ENCODE measurements around the gene SAMHD1.
"Not testable (repeated sequence)": the region's sequence is repeated elsewhere in the genome, so short reads cannot be mapped to it uniquely, and the experiment has no call there.

Gene SAMHD1

GRCh38 chr20:36932476-36933426 is 18.8 kb downstream of the SAMHD1 start:
- H3K27me3 ChIP-seq (replicated peaks; ENCODE audit: control insufficient read depth, insufficient read depth, low read length): no peaks in the 10 kb centered on the region

GRCh38 chr20:36932067-36932466 is 19.4 kb downstream of the SAMHD1 start:
- H3K36me3 ChIP-seq (ENCODE audit: control insufficient read depth, insufficient read depth, low read length): not testable (repeated sequence)

More at GRCh38 chr20:36932476-36933426, 18.8 kb downstream of the SAMHD1 start:
- TF ChIP-seq, protein P1, sequence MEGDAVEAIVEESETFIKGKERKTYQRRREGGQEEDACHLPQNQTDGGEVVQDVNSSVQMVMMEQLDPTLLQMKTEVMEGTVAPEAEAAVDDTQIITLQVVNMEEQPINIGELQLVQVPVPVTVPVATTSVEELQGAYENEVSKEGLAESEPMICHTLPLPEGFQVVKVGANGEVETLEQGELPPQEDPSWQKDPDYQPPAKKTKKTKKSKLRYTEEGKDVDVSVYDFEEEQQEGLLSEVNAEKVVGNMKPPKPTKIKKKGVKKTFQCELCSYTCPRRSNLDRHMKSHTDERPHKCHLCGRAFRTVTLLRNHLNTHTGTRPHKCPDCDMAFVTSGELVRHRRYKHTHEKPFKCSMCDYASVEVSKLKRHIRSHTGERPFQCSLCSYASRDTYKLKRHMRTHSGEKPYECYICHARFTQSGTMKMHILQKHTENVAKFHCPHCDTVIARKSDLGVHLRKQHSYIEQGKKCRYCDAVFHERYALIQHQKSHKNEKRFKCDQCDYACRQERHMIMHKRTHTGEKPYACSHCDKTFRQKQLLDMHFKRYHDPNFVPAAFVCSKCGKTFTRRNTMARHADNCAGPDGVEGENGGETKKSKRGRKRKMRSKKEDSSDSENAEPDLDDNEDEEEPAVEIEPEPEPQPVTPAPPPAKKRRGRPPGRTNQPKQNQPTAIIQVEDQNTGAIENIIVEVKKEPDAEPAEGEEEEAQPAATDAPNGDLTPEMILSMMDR (IDR thresholded peaks at IDR 0.05; ENCODE audit: insufficient read depth, low read length, poor library complexity, severe bottlenecking): no peak
- no peak overlapping the region for H3K4me3 ChIP-seq (replicated peaks; ENCODE audit: low read depth, low read length)
- H3K36me3 ChIP-seq (ENCODE audit: control insufficient read depth, insufficient read depth, low read length): peaks cover 1% of the 10 kb centered on the region
- DNase-seq (ENCODE audit: extremely low read depth, insufficient read length): no peak

DNA sequence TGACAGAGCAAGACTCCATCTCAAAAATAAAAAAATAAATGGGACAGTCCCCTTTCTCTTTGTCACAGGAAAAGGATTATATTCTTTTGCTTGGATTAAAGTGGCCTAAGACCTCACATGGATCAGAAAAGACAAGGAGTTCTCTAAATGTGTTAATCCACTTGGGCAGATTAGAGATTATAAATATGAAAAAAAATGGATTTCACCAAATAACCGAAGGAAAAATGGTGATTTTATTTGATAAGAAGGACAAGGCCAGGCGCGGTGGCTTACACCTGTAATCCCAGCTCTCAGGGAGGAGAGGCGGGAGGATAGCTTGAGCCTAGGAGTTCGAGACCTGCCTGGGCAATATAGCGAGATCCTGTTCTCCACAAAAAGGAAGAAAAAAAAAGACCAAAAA is 21.8 kb downstream of the SAMHD1 start:
- H3K4me3 ChIP-seq (replicated peaks; ENCODE audit: low read depth, low read length): no peak overlapping the region
- no peaks in the 10 kb centered on the region; the same call in none of the 2 replicates for H3K36me3 ChIP-seq (ENCODE audit: control insufficient read depth, insufficient read depth, low read length)
- TF ChIP-seq, protein P1 (IDR thresholded peaks at IDR 0.05; ENCODE audit: insufficient read depth, low read length, poor library complexity, severe bottlenecking): no peak
- no peak for DNase-seq (ENCODE audit: extremely low read depth, insufficient read length)
- H3K27me3 ChIP-seq (replicated peaks; ENCODE audit: control insufficient read depth, insufficient read depth, low read length): no peaks in the 10 kb centered on the region

More at GRCh38 chr20:36932067-36932466, 19.4 kb downstream of the SAMHD1 start:
- DNase-seq (ENCODE audit: extremely low read depth, insufficient read length); H3K4me3 ChIP-seq (replicated peaks; ENCODE audit: low read depth, low read length); H3K27me3 ChIP-seq (replicated peaks; ENCODE audit: control insufficient read depth, insufficient read depth, low read length): not testable (repeated sequence)

GRCh38 chr20:36929290-36929689 is 22.2 kb downstream of the SAMHD1 start:
- TF ChIP-seq, protein P1 (IDR thresholded peaks at IDR 0.05; ENCODE audit: insufficient read depth, low read length, poor library complexity, severe bottlenecking): no peak
- H3K36me3 ChIP-seq (ENCODE audit: control insufficient read depth, insufficient read depth, low read length): no peaks in the 10 kb centered on the region; the same call in none of the 2 replicates
- DNase-seq (ENCODE audit: extremely low read depth, insufficient read length): no peak
- H3K27me3 ChIP-seq (replicated peaks; ENCODE audit: control insufficient read depth, insufficient read depth, low read length): no peaks in the 10 kb centered on the region
- H3K4me3 ChIP-seq (replicated peaks; ENCODE audit: low read depth, low read length): no peak overlapping the region

- H3K36me3 ChIP-seq (ENCODE audit: control insufficient read depth, insufficient read depth, low read length): no peaks in the 10 kb centered on the region; the same call in none of the 2 replicates
- no peaks in the 10 kb centered on the region for H3K27me3 ChIP-seq (replicated peaks; ENCODE audit: control insufficient read depth, insufficient read depth, low read length)
- no peak overlapping the region for H3K4me3 ChIP-seq (replicated peaks; ENCODE audit: low read depth, low read length)
- no peak for DNase-seq (ENCODE audit: extremely low read depth, insufficient read length)
- TF ChIP-seq, protein P1 (IDR thresholded peaks at IDR 0.05; ENCODE audit: insufficient read depth, low read length, poor library complexity, severe bottlenecking): no peak
These were observed 23.8 kb downstream of the SAMHD1 start for GRCh38 chr20:36927704-36928103.

DNA sequence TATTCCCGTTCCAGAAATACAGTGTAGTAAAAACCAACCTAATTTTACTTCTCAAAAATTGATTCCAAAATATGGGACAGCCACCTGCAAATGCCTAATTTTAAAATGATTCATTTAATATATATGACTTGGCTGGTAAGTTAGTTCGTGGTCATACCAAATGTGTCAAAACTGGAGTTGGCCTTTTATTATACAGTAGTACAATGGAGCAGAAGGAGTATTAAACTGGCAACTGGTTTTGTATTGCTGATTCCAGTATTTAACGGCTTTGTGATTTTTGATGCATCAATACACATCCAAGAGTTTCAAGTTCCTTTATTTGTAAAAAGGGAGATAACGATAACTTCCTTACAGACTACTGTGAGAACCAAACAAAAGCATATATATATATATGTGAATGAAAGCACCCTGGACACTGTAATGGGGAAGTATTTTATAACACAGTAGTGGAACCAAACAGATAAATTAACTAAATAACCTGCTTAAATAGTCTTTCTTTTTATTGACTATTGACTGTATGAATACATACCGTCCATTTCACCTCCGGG is 24.8 kb downstream of the SAMHD1 start:
- Histone ChIP-seq H3K27me3 (replicated peaks; ENCODE audit: control insufficient read depth, insufficient read depth, low read length) (no peaks in the 10 kb centered on the region), H3K36me3 (ENCODE audit: control insufficient read depth, insufficient read depth, low read length) (peaks cover 4% of the 10 kb centered on the region), H3K4me3 (replicated peaks; ENCODE audit: low read depth, low read length) (no peak overlapping the region)
- TF ChIP-seq, protein P1 (IDR thresholded peaks at IDR 0.05; ENCODE audit: insufficient read depth, low read length, poor library complexity, severe bottlenecking): no peak
- DNase-seq (ENCODE audit: extremely low read depth, insufficient read length): no peak

All from GM06990 (cell line).